NOMO-1 (cell line): ENCODE results near the gene DNAAF9.
A peak's percentile ranks its signal among the peaks of the same experiment; 100 is the strongest.
"Not testable (repeated sequence)": the region's sequence is repeated elsewhere in the genome, so short reads cannot be mapped to it uniquely, and the experiment has no call there.

ENCODE experiments used
- DNase-seq, 2 experiments: peaks; one replicate each; lab custom pipeline; 2025; ENCODE audit not compliant: unreplicated experiment in 2 of 2; lab: John Stamatoyannopoulos, UW

Gene DNAAF9

DNA sequence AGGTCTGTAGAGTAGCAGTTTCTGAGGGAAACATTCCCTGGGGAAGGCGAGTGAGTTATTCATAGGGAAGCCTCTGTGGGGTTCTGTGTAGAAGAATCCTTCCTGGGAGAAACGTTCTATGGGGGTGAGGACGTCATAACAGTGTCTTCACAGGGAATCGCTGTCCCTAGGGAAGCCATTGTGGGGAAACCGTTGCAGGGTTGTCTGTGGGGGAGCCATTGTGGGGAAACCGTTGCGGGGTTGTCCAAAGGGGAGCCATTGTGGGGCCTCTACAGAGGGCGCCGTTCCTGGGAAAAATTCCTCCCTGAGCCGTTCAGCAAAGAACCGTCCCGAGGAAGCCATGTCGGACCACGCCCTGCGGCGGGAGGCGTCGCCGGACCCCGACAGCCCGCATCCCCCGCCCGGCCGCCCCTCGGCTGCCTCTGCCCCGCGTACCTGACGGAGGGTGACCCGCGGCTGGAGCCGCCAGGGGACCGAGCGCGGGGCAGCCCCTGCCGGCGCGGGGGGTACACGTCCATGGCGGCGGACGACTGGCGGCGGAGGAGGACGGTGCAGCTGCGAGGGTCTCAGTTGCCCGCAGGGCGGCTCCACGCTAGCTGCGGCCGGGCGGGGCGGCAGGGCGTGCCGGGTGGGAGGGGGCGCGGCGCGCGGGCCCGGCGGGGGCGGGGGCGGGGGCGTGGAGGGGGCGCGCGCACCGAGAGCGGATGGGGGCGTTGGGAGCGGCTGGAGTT, at the start of gene DNAAF9:
TSS of gene DNAAF9 (minus strand) at position 630 of the 731 bp plus-strand sequence. CDS start at position 518, 112 bp downstream.
- DNase-seq = peak; percentile 63 to 65

DNA sequence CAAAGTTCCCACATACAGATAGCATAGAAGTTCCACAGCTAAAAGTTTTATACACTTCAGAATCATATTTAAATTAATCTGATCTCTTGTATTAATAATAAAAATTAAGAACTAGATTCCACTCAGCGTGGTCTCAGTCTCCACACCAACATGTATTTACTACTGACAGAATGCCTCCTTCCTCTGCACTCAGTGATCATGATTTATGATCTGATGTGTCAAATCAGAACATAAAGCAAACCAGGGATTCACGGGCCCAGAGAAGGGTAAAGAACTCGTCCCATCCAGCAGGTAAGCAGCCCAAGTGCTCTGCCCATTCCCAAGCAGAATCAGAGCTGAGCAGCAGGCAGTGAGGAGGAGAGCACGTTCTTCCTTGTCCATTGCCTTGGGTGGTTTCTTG, 49.2 kb upstream of the DNAAF9 start:
- DNase-seq = no peak

DNA sequence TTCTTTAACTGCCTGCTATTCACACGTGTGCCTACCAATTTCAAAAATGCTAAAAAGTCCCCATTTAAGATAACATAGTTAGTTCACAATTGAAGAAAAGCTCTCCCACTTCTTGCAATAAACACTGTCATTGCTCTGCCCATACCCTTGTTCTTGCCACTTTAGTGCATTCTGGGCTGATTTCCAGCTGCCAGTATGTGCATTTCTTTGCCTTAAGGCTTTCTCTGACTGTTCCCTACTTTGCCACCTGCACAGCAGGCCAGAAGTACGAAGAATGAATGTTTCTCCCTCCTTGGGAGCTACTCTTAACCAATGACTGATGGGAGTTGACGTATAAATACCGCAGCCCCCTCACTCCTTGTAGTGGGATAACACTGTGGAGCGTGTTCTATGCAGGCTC, 47.4 kb upstream of the DNAAF9 start:
- DNase-seq = no peak

- DNase-seq = peak; percentile 17 to 30
Measured at GRCh38 chr20:3452690-3453089, 45.2 kb upstream of the DNAAF9 start.

GRCh38 chr20:3452136-3452535, 44.7 kb upstream of the DNAAF9 start:
- DNase-seq = no peak

DNA sequence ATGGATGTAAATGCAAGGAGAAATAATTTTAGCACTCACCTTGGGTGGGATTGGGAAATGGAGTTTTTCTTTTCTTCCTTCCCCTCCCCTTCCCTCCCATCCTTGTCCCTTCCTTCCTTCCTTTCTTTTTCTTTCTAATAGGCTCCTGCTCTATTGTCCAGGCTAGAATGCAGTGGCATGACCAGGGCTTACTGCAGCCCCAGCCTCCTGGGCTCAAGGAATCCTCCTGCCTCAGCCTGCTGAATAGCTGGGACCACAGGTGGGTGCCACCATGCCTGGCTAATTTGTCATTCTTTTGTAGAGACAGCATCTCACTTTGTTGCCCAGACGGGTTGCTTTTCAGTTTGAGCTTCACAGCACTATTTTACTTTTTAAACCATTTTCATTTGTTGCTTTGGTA, 41.9 kb upstream of the DNAAF9 start:
- no peak for DNase-seq

DNA sequence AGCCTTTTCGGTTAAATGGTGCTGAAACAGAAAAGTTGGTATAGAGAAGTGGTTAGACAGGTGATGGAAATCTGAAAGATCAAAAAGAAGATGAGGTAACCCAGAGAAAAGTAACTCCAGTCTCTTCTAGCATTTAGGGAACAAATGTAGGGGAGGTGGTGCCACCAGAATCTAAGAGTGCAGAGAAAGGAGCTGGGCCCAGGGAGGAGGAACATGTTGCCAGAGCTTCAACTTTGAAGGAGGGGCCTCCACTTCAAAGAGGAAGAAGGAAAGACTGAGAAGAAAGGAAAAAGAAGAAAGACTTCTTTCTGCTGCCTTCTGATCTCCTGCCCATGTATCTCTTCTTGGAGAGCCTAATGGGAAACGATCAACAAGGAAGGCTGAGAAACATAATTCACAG, 39.9 kb upstream of the DNAAF9 start:
- DNase-seq = peak; percentile 48

DNA sequence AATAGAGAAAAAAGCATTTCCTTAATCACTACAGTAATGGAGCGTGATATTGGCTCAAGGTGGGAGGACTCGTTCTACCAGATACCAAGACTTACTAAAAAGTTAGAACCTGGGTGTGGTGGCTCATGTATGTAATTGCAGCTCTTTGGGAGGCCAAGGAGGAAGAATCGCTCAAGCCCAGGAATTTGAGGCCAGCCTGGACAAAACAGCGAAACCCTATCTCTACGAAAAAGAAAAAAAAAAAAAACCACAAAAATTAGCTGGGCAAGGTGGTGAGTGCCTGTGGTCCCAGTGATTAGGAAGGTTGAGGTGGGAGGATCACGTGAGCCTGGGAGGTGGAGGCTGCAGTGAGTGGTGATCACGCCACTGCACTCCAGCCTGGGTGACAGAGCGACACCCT, 39.3 kb upstream of the DNAAF9 start:
- DNase-seq = no peak

- no peak for DNase-seq
Measured at GRCh38 chr20:3436864-3437574, 29.6 kb upstream of the DNAAF9 start.

DNA sequence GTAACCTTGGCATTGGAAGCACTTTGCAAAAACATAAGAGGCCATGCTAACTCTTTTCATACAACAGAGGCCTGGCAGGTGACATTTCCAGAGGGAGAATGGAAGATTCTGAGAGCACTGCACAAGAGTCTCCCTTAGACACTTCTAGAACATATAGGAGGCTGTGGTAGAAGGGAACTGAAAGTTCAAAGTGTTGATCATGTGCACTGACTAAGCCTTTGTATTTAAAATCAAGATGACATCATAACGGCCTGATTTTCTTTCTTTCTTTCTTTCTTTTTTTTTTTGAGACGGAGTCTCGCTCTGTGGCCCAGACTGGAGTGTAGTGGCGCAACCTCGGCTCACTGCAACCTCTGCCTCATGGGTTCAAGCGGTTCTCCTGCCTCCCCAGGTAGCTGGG, 26.8 kb upstream of the DNAAF9 start:
- DNase-seq = peak; percentile 7 to 74

DNA sequence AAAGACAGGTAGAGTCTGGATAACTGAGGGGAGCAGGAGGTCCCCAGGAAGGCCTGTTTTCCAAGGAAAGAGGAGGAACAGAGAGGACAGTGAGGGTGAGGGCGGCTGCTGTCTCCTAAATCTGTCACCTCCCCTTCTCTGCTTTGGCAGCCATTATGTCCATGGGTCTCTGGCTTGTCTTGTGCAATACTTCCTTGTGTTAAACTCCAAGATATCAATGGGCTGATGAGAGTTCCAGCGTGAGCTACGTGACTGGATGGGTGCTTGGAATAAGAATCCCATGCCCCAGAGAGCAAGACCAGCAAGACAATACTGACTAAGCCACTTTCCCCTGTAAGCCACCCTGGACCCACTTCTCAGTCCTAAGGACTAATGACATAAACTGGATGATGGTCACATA, 26.3 kb upstream of the DNAAF9 start:
- DNase-seq = no peak

DNA sequence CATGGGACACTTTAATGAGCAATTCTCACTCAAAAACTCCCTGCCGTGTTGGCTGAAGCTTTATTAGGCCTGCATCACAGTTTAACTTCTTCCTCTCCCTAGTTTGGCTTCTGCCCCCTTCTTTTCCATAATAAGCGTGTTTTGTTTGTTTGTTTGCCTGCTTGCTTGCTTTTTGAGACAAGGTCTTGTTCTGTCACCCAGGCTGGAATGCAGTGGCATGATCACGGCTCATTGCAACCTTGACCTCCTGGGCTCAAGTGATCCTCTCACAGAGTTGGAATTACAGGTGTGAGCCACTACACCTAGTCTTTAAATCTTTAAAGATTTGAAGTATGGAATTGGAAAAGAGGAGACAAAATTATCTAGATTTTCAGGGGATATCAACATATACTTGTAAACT, 25.4 kb upstream of the DNAAF9 start:
- no peak for DNase-seq

- no peak for DNase-seq
Measured at GRCh38 chr20:3431109-3431508, 23.6 kb upstream of the DNAAF9 start.

DNA sequence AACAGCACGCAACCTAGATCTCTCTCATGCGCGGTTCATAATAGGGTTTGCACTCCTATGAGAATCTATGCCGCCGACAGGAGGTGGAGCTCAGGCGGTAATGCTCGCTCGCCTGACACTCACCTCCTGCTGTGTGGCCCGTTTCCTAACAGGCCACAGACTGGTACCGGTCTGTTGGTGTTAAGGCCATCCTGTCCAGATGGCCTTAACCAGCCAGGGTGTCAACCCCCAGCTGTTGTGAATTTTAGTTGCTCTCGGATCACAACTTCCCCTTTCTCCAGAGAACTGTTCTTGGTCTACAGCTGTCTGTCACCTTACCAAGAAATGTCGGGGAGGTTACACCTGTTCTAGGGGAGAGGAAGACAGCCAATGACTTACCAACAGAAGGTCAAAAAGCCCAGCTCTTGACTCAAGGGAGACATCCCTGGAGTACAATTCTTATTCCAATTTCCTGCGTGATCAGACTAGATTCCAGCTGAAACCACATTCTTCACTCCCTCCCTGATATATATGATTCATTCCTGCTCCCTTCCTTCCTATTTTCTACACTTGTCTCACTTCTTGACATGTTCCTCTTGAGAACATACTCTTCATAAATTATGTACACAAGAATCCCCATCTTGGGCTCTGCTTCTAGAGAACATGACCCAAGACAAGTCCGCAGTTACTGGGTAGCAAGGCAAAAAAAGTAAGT, 23.1 kb upstream of the DNAAF9 start:
- peak; percentile 88 to 93 for DNase-seq

GRCh38 chr20:3426766-3427165, 19.3 kb upstream of the DNAAF9 start:
- not testable (repeated sequence) for DNase-seq

- DNase-seq = peak in 1 of 2 experiments; percentile 8
Measured at GRCh38 chr20:3423126-3423525, 15.7 kb upstream of the DNAAF9 start.

DNA sequence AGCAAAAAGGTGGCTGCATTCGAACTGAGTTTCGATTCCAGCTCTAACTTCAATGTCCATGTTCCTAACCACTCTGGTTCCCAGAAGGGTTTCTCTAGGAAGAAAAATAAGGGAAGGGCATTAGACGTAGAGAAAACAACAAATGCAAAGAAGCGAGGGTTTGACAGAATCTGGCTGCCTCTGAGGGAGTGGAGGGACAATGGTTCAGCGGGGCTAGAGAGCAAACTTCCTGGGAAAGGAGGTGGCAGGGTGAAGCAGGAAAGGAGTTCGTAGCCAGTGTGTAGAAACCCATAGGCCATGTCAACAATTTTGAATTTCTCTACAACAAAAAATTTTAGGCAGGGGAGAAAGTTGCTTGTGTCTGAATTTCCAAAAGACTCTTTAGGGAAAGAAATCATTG, 14.5 kb upstream of the DNAAF9 start:
- no peak for DNase-seq

DNA sequence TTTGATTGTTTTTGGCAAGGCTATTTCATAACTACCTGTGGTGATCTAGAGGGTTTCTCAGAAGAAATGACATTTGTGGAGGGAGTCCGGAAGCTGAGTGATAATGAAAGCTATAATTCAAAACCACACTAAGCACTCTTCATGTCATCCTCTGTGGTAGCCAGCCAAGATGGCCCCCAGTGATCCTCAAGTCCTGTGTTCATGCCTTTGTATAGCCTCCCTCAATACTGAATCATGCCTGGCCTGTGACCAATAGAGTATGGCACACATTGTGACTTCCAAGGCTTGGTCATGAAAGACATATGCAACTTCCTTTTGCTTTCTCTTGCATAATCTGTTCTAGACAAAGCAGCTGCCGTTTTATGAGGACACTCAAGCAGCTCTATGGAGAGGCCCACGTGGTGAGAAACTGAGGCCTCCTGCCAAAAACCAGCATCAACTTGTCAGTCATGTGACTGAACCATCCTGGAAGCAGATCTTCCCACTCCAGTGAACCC, 12.8 kb upstream of the DNAAF9 start:
- DNase-seq = peak; percentile 84 to 98

GRCh38 chr20:3418161-3418560, 10.7 kb upstream of the DNAAF9 start:
- DNase-seq = not testable (repeated sequence)

DNA sequence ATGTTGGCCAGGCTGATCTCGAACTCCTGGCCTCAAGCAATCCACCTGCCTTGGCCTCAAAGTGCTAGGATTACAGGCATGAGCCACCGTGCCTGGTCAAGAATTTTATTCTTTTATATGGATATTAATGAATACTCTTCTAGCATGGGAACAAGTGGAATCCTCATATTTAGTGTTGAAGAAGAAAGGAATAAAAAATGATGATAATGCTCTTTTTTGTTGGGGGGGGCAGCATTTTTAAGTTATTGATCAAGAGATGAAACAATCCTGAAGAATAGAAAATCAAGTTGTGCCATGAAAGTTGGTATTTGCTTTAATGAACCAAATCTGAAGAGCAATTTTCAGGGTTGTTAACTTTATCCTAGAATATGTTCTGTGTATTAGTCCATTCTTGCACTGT, 6.7 kb upstream of the DNAAF9 start:
- no peak for DNase-seq

GRCh38 chr20:3413393-3413889, 6.0 kb upstream of the DNAAF9 start:
- no peak for DNase-seq
